ENCODE results near the gene BMPR1A.

Gene BMPR1A

DNA sequence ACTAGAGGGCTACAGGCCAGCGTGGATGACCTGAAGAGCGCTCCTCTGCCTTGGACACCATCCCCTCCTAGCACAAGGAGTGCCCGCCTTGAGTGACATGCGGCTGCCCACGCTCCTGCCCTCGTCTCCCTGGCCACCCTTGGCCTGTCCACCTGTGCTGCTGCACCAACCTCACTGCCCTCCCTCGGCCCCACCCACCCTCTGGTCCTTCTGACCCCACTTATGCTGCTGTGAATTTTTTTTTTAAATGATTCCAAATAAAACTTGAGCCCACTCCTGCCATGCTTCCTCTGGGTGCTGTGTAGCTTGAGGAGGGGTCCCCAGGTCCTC lies 206.5 kb downstream of the BMPR1A start:
- TF ChIP-seq, protein P1, sequence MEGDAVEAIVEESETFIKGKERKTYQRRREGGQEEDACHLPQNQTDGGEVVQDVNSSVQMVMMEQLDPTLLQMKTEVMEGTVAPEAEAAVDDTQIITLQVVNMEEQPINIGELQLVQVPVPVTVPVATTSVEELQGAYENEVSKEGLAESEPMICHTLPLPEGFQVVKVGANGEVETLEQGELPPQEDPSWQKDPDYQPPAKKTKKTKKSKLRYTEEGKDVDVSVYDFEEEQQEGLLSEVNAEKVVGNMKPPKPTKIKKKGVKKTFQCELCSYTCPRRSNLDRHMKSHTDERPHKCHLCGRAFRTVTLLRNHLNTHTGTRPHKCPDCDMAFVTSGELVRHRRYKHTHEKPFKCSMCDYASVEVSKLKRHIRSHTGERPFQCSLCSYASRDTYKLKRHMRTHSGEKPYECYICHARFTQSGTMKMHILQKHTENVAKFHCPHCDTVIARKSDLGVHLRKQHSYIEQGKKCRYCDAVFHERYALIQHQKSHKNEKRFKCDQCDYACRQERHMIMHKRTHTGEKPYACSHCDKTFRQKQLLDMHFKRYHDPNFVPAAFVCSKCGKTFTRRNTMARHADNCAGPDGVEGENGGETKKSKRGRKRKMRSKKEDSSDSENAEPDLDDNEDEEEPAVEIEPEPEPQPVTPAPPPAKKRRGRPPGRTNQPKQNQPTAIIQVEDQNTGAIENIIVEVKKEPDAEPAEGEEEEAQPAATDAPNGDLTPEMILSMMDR (IDR thresholded peaks at IDR 0.05; ENCODE audit: borderline replicate concordance, insufficient read depth, low read depth, low read length) = no peak
- no peak overlapping the region for H3K4me3 ChIP-seq (ENCODE audit: low read depth, low read length)

DNA sequence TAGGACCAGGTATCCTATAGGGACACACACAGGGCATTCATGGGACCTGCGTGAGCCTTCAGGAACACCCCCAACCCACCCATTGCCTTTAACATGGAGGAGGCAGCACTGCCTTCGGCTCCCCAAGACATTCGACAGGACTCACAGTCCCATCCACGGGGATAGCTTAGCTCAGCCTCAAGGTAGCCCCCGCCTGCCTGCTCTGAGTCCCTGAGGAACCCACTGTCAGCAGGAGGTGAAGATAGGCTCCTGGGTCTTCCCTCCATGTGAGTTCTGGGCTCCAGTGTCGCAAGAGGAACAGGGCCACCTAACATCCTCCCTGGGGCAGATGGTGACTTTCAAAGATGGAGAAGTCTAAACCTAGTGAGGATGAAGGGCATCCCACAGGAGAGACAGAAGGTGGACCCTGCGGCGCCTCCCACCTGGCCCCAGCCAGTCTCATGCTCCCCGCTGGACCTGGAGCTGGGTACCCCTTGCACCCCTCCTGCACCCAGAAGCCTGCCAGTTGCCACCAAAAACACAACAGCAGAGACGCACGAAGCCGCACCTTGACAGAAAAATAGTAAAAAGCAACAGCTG lies 207.0 kb downstream of the BMPR1A start:
- TF ChIP-seq, protein P1 (IDR thresholded peaks at IDR 0.05; ENCODE audit: borderline replicate concordance, insufficient read depth, low read depth, low read length) = no peak

DNA sequence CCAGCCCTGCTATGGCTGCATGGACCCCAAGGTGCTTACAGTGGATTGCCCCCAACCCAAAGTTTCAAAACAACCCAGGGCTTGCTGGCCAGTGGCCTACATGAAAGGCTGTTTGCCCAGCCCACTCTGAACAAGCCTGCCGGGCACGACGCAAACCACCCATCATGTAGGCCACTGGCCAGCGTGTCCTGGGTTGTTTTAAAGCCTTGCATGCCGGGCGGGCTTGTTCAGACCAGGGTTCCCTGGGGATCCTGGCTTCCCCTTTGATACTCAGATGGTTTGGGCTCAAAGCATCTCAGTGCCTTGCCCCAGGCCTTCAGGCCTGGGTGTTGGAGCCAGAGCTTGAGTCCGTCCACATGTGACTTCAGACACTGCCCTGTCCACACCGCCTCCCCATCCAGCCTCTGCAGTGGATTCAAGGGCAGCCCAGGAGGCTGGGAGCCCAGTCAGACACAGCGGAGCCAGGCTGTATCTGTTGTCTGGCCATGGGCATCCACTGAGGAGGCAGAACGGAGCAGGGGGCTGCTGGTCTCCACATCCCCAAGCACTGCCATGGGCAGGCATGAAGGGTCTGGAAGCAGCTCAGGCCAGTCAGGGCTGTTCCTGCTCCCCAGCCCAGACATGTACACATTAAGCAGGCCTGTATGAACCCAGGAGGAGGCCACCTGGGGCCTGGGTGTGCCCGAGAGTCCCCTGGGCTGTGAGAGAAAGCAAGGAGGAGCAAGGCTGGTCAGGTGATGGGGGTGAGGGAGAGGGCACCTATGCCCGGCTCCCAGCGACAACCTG lies 207.8 kb downstream of the BMPR1A start:
- TF ChIP-seq, protein P1 (IDR thresholded peaks at IDR 0.05; ENCODE audit: borderline replicate concordance, insufficient read depth, low read depth, low read length) = no peak
- H3K4me3 ChIP-seq (ENCODE audit: low read depth, low read length) = no peak overlapping the region

More for the DNA sequence above, 207.0 kb downstream of the BMPR1A start:
- no peak overlapping the region for H3K4me3 ChIP-seq (ENCODE audit: low read depth, low read length)

DNA sequence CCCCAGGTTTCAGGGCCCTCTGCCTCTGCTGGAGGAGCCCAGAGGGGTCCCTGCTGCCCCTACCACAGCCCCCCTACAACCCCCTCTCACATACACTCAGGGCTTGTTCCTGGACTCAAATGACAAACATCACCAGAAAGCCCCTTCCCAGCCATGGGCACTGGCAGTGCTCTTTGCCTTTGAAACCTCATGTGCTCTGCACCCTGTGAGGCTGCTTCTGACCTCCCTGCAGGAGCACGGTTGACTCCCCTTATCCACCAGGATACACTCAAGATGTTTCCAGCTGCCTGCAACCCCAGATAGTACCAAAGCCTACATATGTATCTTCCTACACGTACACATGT lies 208.4 kb downstream of the BMPR1A start:
- no peak overlapping the region for H3K4me3 ChIP-seq (ENCODE audit: low read depth, low read length)
- TF ChIP-seq, protein P1 (IDR thresholded peaks at IDR 0.05; ENCODE audit: borderline replicate concordance, insufficient read depth, low read depth, low read length) = no peak

DNA sequence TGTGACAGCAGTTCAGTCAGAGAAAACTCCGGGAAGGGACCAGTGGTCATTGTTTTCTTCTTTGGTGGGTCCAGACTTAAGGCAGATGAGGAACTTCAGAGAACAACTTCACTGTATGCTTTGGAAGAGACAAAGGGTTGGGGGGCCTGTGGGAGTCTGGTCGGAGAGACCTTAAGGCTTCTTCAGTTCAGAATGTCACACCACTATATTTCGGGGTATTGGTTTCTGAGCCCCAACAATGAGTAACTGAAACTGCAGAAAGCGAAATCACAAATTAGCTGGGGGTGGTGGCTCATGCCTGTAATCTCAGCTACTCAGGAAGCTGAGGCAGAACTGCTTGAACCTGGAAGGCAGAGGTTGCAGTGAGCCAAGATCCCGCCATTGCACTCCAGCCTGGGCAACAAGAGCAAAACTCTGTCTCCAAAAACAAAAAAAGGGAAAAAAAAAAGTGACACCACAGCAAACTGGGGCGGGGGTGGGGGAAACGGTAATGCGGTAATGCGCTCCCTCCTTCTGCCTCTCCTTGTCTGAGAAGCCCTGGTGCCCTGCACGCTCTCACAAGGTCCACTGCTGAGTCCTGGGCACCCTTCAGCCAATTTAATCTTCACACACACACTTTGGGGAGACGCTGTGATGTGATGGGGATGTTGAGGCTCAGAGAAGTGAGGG lies 209.7 kb downstream of the BMPR1A start:
- TF ChIP-seq, protein P1 (IDR thresholded peaks at IDR 0.05; ENCODE audit: borderline replicate concordance, insufficient read depth, low read depth, low read length) = no peak
- H3K4me3 ChIP-seq (ENCODE audit: low read depth, low read length) = no peak overlapping the region

DNA sequence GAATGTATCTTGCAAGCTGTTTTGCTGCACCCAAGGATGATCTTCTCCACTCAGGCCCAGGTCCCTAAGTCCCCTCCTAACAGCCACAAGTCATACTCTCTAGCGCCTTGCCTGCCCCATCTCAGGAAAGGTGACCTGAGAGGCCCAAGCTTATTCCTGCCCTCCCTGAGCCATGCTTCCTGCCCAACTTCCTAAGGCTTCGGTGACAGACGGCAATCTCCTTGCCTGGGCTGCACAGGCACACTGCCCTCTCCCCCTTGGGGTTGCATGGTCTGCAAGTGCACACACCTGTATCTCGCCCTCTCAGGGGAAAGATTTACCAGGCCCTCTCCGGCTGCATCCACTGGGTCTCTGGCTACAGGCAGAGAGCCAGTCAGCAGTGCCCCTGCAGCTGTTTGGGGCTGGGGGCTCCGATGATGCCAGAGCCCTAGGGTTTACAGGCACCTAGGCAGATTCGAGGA lies 211.1 kb downstream of the BMPR1A start:
- no peak overlapping the region for H3K4me3 ChIP-seq (ENCODE audit: low read depth, low read length)
- TF ChIP-seq, protein P1 (IDR thresholded peaks at IDR 0.05; ENCODE audit: borderline replicate concordance, insufficient read depth, low read depth, low read length) = no peak
